WERI-Rb-1 (cell line): Measurements from ENCODE around the gene BRF1.

ENCODE experiments used
- DNase-seq: peaks from one replicate; pipeline ENCODE4 v3.0.0-alpha.2; 2020
- H3K27ac ChIP-seq: fragments of 250-450 bp; sonication (Bioruptor Pico); 2 replicates; pipeline ENCODE4 v1.5.1; 2020; ENCODE audit warnings: mild to moderate bottlenecking, moderate library complexity
- H3K27me3 ChIP-seq: fragments of 250-450 bp; sonication (Bioruptor Pico); 2 replicates; pipeline ENCODE4 v1.5.1; 2021; ENCODE audit warnings: mild to moderate bottlenecking, low read depth, moderate library complexity; ENCODE audit not compliant: insufficient read depth, severe bottlenecking
- H3K36me3 ChIP-seq: fragments of 250-450 bp; sonication (Bioruptor Pico); 2 replicates; pipeline ENCODE4 v1.5.1; 2020; ENCODE audit warnings: mild to moderate bottlenecking, moderate library complexity
- H3K4me3 ChIP-seq: 2 replicates; pipeline ENCODE4 v1.5.1; 2011; ENCODE audit warnings: low read depth, mild to moderate bottlenecking, control low read depth, low read length
- H3K9me3 ChIP-seq: fragments of 250-450 bp; sonication (Bioruptor Pico); 2 replicates; pipeline ENCODE4 v1.5.1; 2021; ENCODE audit warnings: mild to moderate bottlenecking, moderate library complexity; ENCODE audit not compliant: severe bottlenecking
- TF ChIP-seq, protein P1 (sequence below): IDR thresholded peaks from 2 replicates; pipeline ENCODE4 v1.5.1; 2011; ENCODE audit warnings: low read depth, mild to moderate bottlenecking, control low read depth, inconsistent platforms, low read length

The BRF1 gene

DNA sequence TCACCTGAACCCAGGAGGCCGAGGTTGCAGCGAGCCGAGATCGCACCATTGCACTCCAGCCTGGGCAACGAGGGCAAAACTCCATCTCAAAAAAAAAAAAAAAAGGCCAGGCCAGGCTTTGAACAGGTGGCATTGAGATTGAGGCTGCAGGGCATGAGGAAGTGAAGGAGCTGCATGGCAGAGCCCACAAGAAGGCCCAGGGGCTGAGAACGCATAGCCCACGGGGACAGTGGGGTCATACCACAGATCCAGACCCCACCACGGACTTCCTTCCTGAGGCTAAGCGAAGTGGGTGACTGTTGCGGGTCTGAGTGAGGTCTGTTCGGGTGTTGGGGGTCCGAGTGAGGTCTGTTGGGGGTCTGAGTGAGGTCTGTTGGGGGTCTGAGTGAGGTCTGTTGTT, 140.0 kb downstream of the BRF1 start:
- no peak overlapping the region for H3K4me3 ChIP-seq
- DNase-seq = no peak
- peaks cover 21% of the 10 kb centered on the region for H3K36me3 ChIP-seq
- no peaks in the 10 kb centered on the region for H3K27me3 ChIP-seq
- peak overlapping the region; percentile 54 for H3K27ac ChIP-seq
- H3K9me3 ChIP-seq = no peaks in the 10 kb centered on the region
- TF ChIP-seq, protein P1, sequence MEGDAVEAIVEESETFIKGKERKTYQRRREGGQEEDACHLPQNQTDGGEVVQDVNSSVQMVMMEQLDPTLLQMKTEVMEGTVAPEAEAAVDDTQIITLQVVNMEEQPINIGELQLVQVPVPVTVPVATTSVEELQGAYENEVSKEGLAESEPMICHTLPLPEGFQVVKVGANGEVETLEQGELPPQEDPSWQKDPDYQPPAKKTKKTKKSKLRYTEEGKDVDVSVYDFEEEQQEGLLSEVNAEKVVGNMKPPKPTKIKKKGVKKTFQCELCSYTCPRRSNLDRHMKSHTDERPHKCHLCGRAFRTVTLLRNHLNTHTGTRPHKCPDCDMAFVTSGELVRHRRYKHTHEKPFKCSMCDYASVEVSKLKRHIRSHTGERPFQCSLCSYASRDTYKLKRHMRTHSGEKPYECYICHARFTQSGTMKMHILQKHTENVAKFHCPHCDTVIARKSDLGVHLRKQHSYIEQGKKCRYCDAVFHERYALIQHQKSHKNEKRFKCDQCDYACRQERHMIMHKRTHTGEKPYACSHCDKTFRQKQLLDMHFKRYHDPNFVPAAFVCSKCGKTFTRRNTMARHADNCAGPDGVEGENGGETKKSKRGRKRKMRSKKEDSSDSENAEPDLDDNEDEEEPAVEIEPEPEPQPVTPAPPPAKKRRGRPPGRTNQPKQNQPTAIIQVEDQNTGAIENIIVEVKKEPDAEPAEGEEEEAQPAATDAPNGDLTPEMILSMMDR = no peak

DNA sequence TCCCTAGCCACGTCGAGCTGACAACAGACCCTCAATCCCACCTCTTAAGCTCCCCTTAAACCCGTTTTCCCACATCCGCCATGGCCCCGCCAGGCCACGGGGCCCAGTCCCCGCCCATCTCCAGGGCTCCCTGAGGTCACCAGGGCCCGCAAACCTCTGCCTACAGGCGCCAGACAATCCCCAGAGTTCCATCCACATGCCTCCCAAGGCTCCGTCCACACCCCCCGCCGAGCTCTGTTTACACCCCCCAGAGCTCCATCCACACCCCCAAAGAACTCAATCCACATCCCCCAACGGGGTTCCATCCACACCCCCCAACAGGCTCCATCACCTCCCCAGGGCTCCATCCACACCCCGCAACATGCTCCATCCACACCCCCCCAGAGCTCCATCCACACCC, 141.5 kb downstream of the BRF1 start:
- no peak for DNase-seq
- peaks cover 29% of the 10 kb centered on the region for H3K36me3 ChIP-seq
- no peaks in the 10 kb centered on the region for H3K27me3 ChIP-seq
- H3K9me3 ChIP-seq = no peaks in the 10 kb centered on the region
- H3K4me3 ChIP-seq = no peak overlapping the region
- no peak overlapping the region for H3K27ac ChIP-seq
- TF ChIP-seq, protein P1 = no peak
